ENCODE data around the gene CBLN3.

- TF ChIP-seq, protein P1, sequence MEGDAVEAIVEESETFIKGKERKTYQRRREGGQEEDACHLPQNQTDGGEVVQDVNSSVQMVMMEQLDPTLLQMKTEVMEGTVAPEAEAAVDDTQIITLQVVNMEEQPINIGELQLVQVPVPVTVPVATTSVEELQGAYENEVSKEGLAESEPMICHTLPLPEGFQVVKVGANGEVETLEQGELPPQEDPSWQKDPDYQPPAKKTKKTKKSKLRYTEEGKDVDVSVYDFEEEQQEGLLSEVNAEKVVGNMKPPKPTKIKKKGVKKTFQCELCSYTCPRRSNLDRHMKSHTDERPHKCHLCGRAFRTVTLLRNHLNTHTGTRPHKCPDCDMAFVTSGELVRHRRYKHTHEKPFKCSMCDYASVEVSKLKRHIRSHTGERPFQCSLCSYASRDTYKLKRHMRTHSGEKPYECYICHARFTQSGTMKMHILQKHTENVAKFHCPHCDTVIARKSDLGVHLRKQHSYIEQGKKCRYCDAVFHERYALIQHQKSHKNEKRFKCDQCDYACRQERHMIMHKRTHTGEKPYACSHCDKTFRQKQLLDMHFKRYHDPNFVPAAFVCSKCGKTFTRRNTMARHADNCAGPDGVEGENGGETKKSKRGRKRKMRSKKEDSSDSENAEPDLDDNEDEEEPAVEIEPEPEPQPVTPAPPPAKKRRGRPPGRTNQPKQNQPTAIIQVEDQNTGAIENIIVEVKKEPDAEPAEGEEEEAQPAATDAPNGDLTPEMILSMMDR (conservative IDR thresholded peaks at IDR 0.05; ENCODE audit: low read length): no peak
- TF ChIP-seq EZH2phosphoT487 (IDR thresholded peaks at IDR 0.05; ENCODE audit: borderline replicate concordance, low read depth, low read length): no peak
These were observed 29.3 kb upstream of the CBLN3 start for GRCh38 chr14:24458736-24459135.

Measured in OCI-LY7 (cell line).